SJCRH30 (cell line): ENCODE data around the gene HMX1. TPM values are rescaled to one million over a fixed set of nuclear protein-coding genes. Genes with fewer than 3 reads are reported as not detected.

ENCODE experiments used
- DNase-seq, 2 experiments: peaks; one replicate each; pipeline ENCODE4 v3.0.0-alpha.2; 2015 to 2020
- H3K27ac ChIP-seq: fragments of 250-450 bp; sonication (Bioruptor Pico); 2 replicates; pipeline ENCODE4 v1.5.1; 2020; ENCODE audit warnings: mild to moderate bottlenecking, moderate library complexity
- H3K27me3 ChIP-seq: fragments of 250-450 bp; sonication (Bioruptor Pico); 2 replicates; pipeline ENCODE4 v1.5.1; 2020; ENCODE audit warnings: mild to moderate bottlenecking, moderate library complexity
- H3K36me3 ChIP-seq: fragments of 250-450 bp; sonication (Bioruptor Pico); 2 replicates; pipeline ENCODE4 v1.5.1; 2020; ENCODE audit warnings: mild to moderate bottlenecking, moderate library complexity
- H3K4me1 ChIP-seq: fragments of 250-450 bp; sonication (Bioruptor Pico); 2 replicates; pipeline ENCODE4 v1.5.1; 2020; ENCODE audit warnings: mild to moderate bottlenecking, moderate library complexity
- H3K4me3 ChIP-seq: fragments of 250-450 bp; sonication (Bioruptor Pico); 2 replicates; pipeline ENCODE4 v1.5.1; 2020; ENCODE audit warnings: mild to moderate bottlenecking, moderate library complexity
- H3K9me3 ChIP-seq: fragments of 250-450 bp; sonication (Bioruptor Pico); replicated peaks from 2 replicates; pipeline ENCODE4 v1.5.1; 2020; ENCODE audit warnings: mild to moderate bottlenecking, moderate library complexity
- total RNA-seq: library from RNA; depleted of rRNA; stranded (reverse); fragments of >200 nt; shearing (Covaris generic); gene quantifications from 2 replicates; pipeline ENCODE4 v1.2.3, GENCODE V29; 2014

The HMX1 gene
- total RNA-seq, 1 experiment from 2014 or later = not detected

- DNase-seq = no peak
- peaks cover 80% of the 10 kb centered on the region for H3K27me3 ChIP-seq
- no peaks in the 10 kb centered on the region for H3K4me1 ChIP-seq
- H3K4me3 ChIP-seq = no peak overlapping the region
- no peaks in the 10 kb centered on the region for H3K9me3 ChIP-seq
- H3K36me3 ChIP-seq = no peaks in the 10 kb centered on the region
- no peak overlapping the region for H3K27ac ChIP-seq
Observed at GRCh38 chr4:8851321-8852117, 20.1 kb downstream of the HMX1 start.

- Histone ChIP-seq H3K4me1 (no peaks in the 10 kb centered on the region), H3K27ac (no peak overlapping the region), H3K9me3 (no peaks in the 10 kb centered on the region), H3K27me3 (peaks cover 74% of the 10 kb centered on the region), H3K36me3 (no peaks in the 10 kb centered on the region), H3K4me3 (no peak overlapping the region)
- DNase-seq = no peak
Observed at GRCh38 chr4:8850830-8851188, 20.8 kb downstream of the HMX1 start.

GRCh38 chr4:8850074-8850829 is 21.4 kb downstream of the HMX1 start:
- no peak overlapping the region for H3K4me3 ChIP-seq
- no peaks in the 10 kb centered on the region for H3K36me3 ChIP-seq
- no peak overlapping the region for H3K27ac ChIP-seq
- DNase-seq = no peak
- H3K9me3 ChIP-seq = no peaks in the 10 kb centered on the region
- peaks cover 70% of the 10 kb centered on the region; the same call in 1 of the 2 replicates for H3K27me3 ChIP-seq
- no peaks in the 10 kb centered on the region for H3K4me1 ChIP-seq

- Histone ChIP-seq H3K36me3 (no peaks in the 10 kb centered on the region), H3K4me3 (no peak overlapping the region), H3K9me3 (no peaks in the 10 kb centered on the region), H3K27ac (no peak overlapping the region), H3K27me3 (peaks cover 68% of the 10 kb centered on the region; the same call in 1 of the 2 replicates), H3K4me1 (no peaks in the 10 kb centered on the region)
- no peak for DNase-seq
Observed at GRCh38 chr4:8849266-8850073, 22.2 kb downstream of the HMX1 start.

GRCh38 chr4:8848507-8849265 is 23.0 kb downstream of the HMX1 start:
- DNase-seq = no peak

GRCh38 chr4:8847764-8848163 is 23.9 kb downstream of the HMX1 start:
- H3K36me3 ChIP-seq = no peaks in the 10 kb centered on the region

More at GRCh38 chr4:8848507-8849265, 23.0 kb downstream of the HMX1 start:
- H3K27me3 ChIP-seq = peaks cover 61% of the 10 kb centered on the region; the same call in 1 of the 2 replicates
- no peaks in the 10 kb centered on the region for H3K36me3 ChIP-seq
- H3K9me3 ChIP-seq = no peaks in the 10 kb centered on the region
- no peaks in the 10 kb centered on the region for H3K4me1 ChIP-seq
- H3K27ac ChIP-seq = no peak overlapping the region
- H3K4me3 ChIP-seq = no peak overlapping the region

GRCh38 chr4:8847331-8847730 is 24.3 kb downstream of the HMX1 start:
- no peak for DNase-seq
- no peak overlapping the region for H3K27ac ChIP-seq
- H3K4me3 ChIP-seq = no peak overlapping the region
- peaks cover 51% of the 10 kb centered on the region; the same call in 1 of the 2 replicates for H3K27me3 ChIP-seq
- H3K4me1 ChIP-seq = no peaks in the 10 kb centered on the region
- H3K9me3 ChIP-seq = no peaks in the 10 kb centered on the region
- H3K36me3 ChIP-seq = no peaks in the 10 kb centered on the region

More at GRCh38 chr4:8847764-8848163, 23.9 kb downstream of the HMX1 start:
- DNase-seq = peak in 1 of 2 experiments; percentile 28
- peaks cover 55% of the 10 kb centered on the region; the same call in 1 of the 2 replicates for H3K27me3 ChIP-seq
- H3K27ac ChIP-seq = no peak overlapping the region
- H3K4me1 ChIP-seq = no peaks in the 10 kb centered on the region
- H3K4me3 ChIP-seq = no peak overlapping the region
- no peaks in the 10 kb centered on the region for H3K9me3 ChIP-seq

GRCh38 chr4:8846826-8847225 is 24.8 kb downstream of the HMX1 start:
- H3K27me3 ChIP-seq = peaks cover 46% of the 10 kb centered on the region; the same call in 1 of the 2 replicates
- no peak overlapping the region for H3K4me3 ChIP-seq
- no peak for DNase-seq

GRCh38 chr4:8846046-8846720 is 25.5 kb downstream of the HMX1 start:
- Histone ChIP-seq H3K27me3 (peaks cover 39% of the 10 kb centered on the region; the same call in 1 of the 2 replicates), H3K4me3 (no peak overlapping the region), H3K9me3 (no peaks in the 10 kb centered on the region), H3K36me3 (no peaks in the 10 kb centered on the region), H3K27ac (no peak overlapping the region), H3K4me1 (no peaks in the 10 kb centered on the region)
- DNase-seq = no peak

More at GRCh38 chr4:8846826-8847225, 24.8 kb downstream of the HMX1 start:
- Histone ChIP-seq H3K4me1 (no peaks in the 10 kb centered on the region), H3K27ac (no peak overlapping the region), H3K9me3 (no peaks in the 10 kb centered on the region), H3K36me3 (no peaks in the 10 kb centered on the region)

GRCh38 chr4:8844976-8845690 is 26.5 kb downstream of the HMX1 start:
- H3K27me3 ChIP-seq = peaks cover 29% of the 10 kb centered on the region; the same call in 1 of the 2 replicates
- H3K36me3 ChIP-seq = no peaks in the 10 kb centered on the region
- no peaks in the 10 kb centered on the region for H3K4me1 ChIP-seq
- H3K9me3 ChIP-seq = no peaks in the 10 kb centered on the region
- no peak overlapping the region for H3K27ac ChIP-seq
- DNase-seq = peak in 1 of 2 experiments; percentile 0
- H3K4me3 ChIP-seq = no peak overlapping the region

GRCh38 chr4:8843597-8843996 is 28.0 kb downstream of the HMX1 start:
- Histone ChIP-seq H3K36me3 (no peaks in the 10 kb centered on the region), H3K9me3 (no peaks in the 10 kb centered on the region), H3K27me3 (peaks cover 16% of the 10 kb centered on the region; the same call in 1 of the 2 replicates), H3K4me1 (no peaks in the 10 kb centered on the region), H3K4me3 (no peak overlapping the region), H3K27ac (no peak overlapping the region)
- no peak for DNase-seq

GRCh38 chr4:8842614-8843013 is 29.0 kb downstream of the HMX1 start:
- Histone ChIP-seq H3K27ac (no peak overlapping the region), H3K36me3 (no peaks in the 10 kb centered on the region), H3K9me3 (no peaks in the 10 kb centered on the region), H3K4me3 (no peak overlapping the region), H3K4me1 (no peaks in the 10 kb centered on the region), H3K27me3 (peaks cover 8% of the 10 kb centered on the region; the same call in 1 of the 2 replicates)
- no peak for DNase-seq

GRCh38 chr4:8841678-8842268 is 29.9 kb downstream of the HMX1 start:
- Histone ChIP-seq H3K27ac (no peak overlapping the region), H3K27me3 (0 out of 2 replicates have a peak, but pooled peaks cover 5% of the 10 kb centered on the region), H3K4me3 (no peak overlapping the region), H3K36me3 (no peaks in the 10 kb centered on the region), H3K4me1 (no peaks in the 10 kb centered on the region), H3K9me3 (no peaks in the 10 kb centered on the region)
- no peak for DNase-seq
